K562 (cell line): ENCODE data around the gene SFMBT2. TPM values are rescaled to one million over a fixed set of nuclear protein-coding genes. Genes with fewer than 3 reads are reported as not detected.

Experiments used
- EGR1 ChIP-seq: fragments of 450-650 bp; conservative IDR thresholded peaks from 2 replicates; pipeline ENCODE4 v1.6.1; 2017; ENCODE audit warnings: mild to moderate bottlenecking
- polyA plus RNA-seq, 8 experiments: library from polyadenylated mRNA; depleted of rRNA in 4 of 8; stranded (reverse) in 5 of 8; unstranded in 3 of 8; fragments of >200 nt; fragmentation: Nextera tagmentation in 2 of 8; fragmentation: Illumina TruSeq in 1 of 8; extraction: Ambion mirVana in 2 of 8; extraction: Trizol in 1 of 8; gene quantifications; 2 replicates each; pipeline versions ENCODE4 v1.2.1 to v1.2.3, GENCODE V29; 2011 to 2014; ENCODE audit warnings: inconsistent platforms in 1 of 8, missing spikeins in 1 of 8
- total RNA-seq, 7 experiments: library from RNA; depleted of rRNA in 6 of 7; stranded (reverse); fragments of >200 nt in 6 of 7; fragmentation: Illumina TruSeq in 2 of 7; extraction: Trizol in 2 of 7; gene quantifications; 2 replicates each; pipeline versions ENCODE4 v1.2.1 to v1.2.3, GENCODE V29; 2011 to 2021; ENCODE audit warnings: low replicate concordance in 1 of 7
- TF ChIP-seq, protein P1 (sequence below): fragments of 450-650 bp; IDR thresholded peaks from one replicate; pipeline ENCODE4 v1.6.1; 2018; ENCODE audit warnings: mild to moderate bottlenecking, moderate library complexity; ENCODE audit not compliant: partially characterized antibody
- TF ChIP-seq, protein P2 (sequence below), 2 experiments: fragments of 150-350 bp in 1 of 2; IDR thresholded peaks; 2 replicates each; pipeline ENCODE4 v1.6.1; 2012 to 2016; ENCODE audit warnings: low read depth in 2 of 2, low read length in 2 of 2, mild to moderate bottlenecking in 1 of 2, moderate library complexity in 1 of 2
- TF ChIP-seq, protein P3 (sequence below): sonication (generic); formaldehyde crosslinking; IDR thresholded peaks from 2 replicates; pipeline ENCODE4 v1.8.0; 2022; ENCODE audit warnings: missing genetic modification reagents, mild to moderate bottlenecking, moderate library complexity, borderline replicate concordance

Gene SFMBT2
- total and polyA plus RNA-seq, 9 of the 15 experiments (the other 6 are each of a cell fraction or from before 2014, with no cell fraction given): 1.2 to 13.6 (median 7.6) TPM

DNA sequence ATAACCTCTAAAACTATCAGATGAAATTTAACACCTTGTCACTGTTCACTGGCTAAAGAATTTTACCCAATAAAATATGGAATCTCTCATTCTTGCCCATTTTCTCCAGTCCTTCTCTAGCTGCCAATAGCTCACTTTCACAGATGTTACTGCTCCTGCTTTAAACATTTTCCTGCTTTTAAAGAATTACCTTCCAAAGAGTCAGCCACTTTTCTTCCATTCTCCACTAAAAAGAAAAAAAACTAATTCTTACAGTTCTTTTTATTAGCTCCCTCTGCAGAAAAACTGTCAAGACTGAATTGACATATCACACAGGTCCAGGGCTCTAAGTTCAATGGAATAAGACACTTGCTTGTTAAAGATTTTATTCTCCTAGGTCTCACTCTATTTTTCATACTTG, 114.8 kb downstream of the SFMBT2 start (continued):
- TF ChIP-seq, protein P1, sequence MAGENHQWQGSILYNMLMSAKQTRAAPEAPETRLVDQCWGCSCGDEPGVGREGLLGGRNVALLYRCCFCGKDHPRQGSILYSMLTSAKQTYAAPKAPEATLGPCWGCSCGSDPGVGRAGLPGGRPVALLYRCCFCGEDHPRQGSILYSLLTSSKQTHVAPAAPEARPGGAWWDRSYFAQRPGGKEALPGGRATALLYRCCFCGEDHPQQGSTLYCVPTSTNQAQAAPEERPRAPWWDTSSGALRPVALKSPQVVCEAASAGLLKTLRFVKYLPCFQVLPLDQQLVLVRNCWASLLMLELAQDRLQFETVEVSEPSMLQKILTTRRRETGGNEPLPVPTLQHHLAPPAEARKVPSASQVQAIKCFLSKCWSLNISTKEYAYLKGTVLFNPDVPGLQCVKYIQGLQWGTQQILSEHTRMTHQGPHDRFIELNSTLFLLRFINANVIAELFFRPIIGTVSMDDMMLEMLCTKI: no peak
- TF ChIP-seq, protein P2, sequence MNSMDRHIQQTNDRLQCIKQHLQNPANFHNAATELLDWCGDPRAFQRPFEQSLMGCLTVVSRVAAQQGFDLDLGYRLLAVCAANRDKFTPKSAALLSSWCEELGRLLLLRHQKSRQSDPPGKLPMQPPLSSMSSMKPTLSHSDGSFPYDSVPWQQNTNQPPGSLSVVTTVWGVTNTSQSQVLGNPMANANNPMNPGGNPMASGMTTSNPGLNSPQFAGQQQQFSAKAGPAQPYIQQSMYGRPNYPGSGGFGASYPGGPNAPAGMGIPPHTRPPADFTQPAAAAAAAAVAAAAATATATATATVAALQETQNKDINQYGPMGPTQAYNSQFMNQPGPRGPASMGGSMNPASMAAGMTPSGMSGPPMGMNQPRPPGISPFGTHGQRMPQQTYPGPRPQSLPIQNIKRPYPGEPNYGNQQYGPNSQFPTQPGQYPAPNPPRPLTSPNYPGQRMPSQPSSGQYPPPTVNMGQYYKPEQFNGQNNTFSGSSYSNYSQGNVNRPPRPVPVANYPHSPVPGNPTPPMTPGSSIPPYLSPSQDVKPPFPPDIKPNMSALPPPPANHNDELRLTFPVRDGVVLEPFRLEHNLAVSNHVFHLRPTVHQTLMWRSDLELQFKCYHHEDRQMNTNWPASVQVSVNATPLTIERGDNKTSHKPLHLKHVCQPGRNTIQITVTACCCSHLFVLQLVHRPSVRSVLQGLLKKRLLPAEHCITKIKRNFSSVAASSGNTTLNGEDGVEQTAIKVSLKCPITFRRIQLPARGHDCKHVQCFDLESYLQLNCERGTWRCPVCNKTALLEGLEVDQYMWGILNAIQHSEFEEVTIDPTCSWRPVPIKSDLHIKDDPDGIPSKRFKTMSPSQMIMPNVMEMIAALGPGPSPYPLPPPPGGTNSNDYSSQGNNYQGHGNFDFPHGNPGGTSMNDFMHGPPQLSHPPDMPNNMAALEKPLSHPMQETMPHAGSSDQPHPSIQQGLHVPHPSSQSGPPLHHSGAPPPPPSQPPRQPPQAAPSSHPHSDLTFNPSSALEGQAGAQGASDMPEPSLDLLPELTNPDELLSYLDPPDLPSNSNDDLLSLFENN (IDR thresholded peaks at IDR 0.05; ENCODE audit: low read depth in 2 of 2, low read length in 2 of 2): no peak
- TF ChIP-seq, protein P3, sequence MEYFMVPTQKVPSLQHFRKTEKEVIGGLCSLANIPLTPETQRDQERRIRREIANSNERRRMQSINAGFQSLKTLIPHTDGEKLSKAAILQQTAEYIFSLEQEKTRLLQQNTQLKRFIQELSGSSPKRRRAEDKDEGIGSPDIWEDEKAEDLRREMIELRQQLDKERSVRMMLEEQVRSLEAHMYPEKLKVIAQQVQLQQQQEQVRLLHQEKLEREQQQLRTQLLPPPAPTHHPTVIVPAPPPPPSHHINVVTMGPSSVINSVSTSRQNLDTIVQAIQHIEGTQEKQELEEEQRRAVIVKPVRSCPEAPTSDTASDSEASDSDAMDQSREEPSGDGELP (CRISPR knock-in tag): no peak
- TF ChIP-seq EGR1: no peak
